GM18502 (cell line): ENCODE data around the gene SLC22A31.
"Not testable (repeated sequence)": the region's sequence is repeated elsewhere in the genome, so short reads cannot be mapped to it uniquely, and the experiment has no call there.

Experiments used
- ATAC-seq: cut with Tn5 transposase; IDR thresholded peaks from one replicate; pipeline ENCODE4 v1.9.1; 2021; ENCODE audit warnings: mild to moderate bottlenecking; ENCODE audit not compliant: unreplicated experiment, poor library complexity

Gene SLC22A31

DNA sequence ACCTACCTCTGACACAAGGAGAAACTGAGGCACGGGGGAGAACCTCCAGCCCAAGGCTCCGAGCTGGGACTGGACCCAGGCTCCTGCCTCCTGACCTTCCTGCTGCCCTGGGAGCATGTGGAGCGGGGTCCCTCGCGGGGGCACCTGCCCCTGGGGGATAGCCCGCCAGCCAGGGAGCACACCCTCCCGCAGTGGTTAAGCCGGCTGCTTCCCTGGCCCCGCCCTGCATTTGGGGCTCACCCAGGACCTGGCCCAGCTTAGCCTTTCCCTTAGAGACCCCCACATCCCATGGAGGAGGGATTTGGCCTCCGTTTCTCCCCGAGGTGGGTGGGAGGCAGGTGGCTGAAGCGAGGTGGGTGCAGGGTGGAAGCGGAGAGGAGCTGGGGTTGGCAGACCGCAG lies 30.6 kb downstream of the SLC22A31 start:
- ATAC-seq: no peak

DNA sequence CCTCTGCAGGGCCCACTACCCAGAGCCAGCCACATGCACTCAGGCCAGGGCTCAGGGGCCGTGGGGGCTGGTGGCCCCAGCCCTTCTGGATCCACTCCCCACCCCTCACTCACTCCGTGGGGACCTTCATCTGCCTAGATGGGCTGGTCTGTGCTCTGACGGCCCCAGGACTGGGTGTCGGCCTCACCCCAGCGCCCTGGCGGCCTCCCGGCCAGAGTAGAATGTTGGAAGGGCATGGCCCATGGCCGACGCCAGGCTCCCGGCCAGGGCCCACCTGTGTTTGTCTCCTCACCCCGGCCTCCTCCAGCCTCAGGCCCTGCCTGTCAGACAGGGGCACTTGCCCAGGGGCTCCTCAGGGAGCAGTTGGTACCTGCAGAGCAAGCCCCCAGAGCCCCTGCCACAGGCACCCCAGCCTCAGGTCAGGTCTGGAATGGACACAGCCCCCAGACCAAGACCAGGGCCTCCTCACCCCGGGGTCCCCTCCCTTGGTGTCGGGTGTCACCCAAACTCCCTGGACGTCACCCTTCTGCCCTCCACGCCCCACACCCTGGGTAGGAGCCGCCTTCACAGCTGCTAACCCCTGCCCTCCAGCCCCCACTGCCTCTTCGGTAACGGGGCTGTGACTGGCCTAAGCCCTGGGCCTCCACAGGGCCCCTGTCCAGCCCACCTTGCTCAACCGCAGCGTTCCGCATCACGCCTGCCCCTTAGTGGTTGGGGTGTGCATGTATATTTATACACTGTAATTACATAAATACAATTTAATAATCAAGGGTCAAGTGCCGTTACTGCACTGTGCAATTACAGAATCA lies 31.8 kb downstream of the SLC22A31 start:
- no peak for ATAC-seq

DNA sequence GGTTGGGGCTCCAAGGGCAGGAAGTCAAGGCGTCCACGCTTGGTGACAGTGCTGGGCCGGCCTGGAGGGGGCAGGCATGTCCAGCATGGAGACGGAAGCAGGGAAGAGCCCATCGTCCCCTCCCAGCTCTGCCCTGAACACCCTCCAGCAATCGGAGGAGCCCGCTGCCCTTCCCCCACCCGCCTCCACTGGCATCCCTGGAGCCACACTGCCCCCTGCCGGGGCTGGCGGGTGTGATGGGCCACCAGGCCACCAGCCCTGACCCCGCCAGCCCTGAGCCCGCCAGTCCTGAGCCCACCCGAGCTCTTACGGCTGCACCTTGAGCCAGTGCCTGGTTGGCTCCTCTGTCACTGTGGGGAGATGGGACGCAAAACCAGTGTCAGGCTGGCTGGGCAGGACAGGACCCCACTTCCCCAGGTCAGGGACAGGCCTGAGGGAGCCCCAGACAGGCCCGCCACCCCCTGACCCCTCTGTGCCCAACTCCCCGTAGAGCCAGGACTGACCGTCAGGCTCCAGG lies 32.9 kb downstream of the SLC22A31 start:
- no peak for ATAC-seq

DNA sequence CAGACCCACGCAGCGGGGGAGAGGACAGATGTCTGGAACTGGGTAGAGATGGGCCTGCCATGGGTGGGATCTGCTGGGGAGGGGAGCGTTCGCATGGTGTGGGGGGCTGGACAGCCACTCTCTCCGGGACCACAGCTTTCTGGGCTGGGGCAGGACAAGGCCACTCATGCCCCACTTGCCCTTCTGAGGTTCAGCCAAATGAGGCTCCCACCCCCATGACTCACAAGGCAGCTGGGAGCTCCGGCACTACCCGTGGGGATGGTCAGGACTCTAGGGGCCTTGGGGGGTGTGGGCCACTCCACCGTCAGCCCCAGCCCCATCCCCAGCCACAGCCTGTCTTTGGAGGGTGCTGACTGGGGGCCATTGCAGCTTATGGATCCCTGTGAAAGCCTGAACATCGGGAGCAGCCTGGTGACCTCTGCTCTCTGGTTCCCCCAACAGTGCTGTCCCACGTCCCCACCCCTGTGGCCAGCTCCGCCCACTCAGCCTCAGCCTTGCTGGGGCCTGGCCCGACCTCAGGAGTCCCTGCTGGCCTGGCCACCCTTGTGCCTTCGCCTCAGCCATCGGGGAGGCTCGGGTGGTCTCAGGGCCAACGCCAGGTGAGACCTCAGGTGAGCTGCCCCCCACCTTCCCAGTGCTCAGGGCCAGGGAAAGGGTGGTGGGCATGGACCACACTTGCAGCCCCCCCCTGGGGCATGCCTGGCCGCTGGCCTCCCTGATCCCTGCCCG lies 33.5 kb downstream of the SLC22A31 start:
- ATAC-seq: no peak

DNA sequence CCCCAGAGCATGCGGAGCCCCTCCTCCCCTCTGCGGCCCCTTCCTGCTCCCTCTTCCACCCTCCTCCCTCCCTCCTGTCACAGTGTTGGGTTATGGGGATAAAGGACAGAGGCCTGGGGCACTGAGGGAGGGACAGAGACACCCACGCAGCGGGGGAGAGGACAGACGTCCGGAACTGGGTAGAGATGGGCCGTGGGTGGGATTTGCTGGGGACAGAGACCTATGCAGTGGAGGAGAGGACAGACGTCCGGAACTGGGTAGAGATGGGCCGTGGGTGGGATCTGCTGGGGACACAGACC lies 34.7 kb downstream of the SLC22A31 start:
- not testable (repeated sequence) for ATAC-seq

DNA sequence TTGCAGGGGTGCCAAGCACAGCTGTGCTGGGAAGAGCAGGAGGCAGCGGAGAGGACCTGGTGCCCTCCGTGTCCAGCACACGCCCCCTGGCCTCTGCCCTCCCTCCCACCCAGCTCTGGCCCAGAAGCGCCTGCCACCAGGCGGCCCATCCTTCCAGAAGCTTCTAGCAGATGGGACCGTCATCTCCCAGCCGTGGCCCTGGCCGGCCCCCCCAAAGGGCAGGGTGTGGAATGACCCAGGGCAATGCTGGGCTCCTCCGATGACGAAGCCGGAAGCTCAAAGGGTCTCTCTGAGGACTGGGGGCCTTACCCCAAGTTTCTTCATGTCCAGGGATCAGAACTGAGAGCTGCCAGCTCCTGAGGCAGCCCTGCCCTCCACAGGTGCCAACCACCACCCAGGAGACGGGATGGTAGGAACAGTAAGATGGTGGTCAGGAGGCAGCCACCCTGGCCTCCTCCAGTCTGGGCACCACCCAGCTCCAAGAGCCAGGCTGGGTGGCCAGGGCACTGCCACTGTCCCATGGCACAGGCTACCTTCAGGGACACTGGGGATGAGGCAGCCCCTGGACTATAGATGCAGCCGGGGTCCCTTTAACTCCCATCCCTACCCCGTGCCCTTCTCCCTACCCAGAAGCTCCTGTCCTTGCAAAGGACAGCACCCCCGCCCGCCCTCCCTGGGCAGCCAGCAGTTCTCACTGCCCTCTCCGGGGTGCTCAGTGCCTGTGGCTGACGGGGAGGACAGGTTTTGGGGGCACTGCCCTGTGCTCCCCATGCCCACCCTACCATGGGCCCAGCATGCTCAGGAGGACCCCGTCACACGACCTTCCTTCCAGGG lies 35.3 kb downstream of the SLC22A31 start:
- no peak for ATAC-seq

DNA sequence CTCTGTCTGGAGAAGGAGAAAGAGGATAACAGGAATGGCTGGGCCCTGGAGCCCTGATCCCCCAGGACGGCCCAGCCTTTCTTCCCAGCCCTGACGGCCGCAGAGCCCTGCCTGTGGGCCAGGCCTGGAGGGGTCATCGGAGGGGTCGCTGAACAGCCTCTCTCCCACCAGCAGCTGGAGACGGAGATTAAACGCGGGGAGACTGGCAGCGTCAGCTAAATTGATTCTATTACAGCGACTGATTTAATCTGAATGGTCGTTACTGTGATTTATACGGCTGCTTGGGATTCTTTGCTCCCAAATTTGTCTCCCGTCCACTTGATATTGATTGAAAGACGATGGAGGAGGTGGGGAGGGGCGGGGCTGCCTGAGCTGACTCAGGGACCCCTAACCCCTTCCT lies 35.9 kb downstream of the SLC22A31 start:
- ATAC-seq: no peak

DNA sequence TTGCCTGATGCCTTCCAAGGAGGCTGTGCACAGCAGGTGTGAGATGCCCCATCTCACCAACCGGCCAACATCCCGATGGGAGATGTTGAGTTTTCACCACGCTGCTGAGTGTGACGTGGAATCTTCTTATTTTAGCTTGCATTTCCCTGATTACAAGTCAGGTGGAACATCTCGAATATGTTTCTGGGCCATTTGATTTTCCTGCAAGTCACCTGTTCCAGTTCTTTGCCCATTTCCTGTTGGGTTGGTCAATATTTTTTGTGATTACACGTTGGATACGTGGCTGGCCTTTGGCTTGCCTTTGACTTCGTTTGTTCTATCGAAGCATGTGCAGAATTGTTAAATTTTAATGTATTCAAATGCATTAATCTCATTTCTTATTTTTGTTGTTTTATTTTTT lies 37.0 kb downstream of the SLC22A31 start:
- no peak for ATAC-seq

DNA sequence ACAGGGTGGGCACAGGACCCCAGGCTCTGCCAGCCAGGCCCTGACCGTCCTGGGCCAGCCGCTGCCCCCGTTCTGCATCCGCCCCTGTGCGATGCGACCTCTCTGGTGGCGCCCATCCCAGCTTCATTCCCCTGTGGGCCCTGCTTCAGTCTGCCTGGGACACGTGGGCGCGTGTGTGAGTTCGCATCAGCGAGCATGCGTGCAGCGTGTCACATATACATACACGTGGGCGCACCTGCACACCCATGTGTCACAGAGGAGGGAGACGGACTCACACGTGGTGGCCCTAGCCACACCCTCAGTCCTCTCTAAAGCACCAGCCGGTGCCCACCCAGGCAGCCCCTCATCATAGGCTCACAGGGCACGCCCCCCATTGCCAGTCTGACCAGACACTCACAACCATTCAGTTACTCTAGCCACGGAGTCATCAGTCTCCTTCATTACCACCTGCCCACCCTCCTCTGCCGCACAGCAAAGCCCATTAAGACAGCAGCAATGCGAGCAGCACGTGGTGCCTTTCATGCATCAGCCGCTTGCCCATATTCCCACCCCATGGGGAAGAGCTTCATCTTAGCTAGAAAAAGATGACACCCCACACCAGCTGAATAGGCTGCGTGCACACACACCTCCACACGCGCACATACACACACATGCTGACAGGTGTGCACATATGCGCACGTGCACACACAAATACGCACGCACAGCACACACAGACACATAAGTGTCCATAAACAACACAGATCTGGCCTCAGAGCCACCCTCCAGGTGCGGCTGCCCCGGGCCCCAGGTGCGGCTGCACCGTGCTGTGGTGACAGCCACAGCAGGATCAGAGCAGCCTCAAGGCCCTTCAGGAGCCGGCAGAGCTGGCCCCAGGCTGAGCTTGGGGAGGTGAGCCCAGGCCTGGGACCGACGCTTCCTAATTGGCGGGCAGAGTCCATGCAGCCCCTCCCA lies 38.3 kb downstream of the SLC22A31 start:
- ATAC-seq: no peak

DNA sequence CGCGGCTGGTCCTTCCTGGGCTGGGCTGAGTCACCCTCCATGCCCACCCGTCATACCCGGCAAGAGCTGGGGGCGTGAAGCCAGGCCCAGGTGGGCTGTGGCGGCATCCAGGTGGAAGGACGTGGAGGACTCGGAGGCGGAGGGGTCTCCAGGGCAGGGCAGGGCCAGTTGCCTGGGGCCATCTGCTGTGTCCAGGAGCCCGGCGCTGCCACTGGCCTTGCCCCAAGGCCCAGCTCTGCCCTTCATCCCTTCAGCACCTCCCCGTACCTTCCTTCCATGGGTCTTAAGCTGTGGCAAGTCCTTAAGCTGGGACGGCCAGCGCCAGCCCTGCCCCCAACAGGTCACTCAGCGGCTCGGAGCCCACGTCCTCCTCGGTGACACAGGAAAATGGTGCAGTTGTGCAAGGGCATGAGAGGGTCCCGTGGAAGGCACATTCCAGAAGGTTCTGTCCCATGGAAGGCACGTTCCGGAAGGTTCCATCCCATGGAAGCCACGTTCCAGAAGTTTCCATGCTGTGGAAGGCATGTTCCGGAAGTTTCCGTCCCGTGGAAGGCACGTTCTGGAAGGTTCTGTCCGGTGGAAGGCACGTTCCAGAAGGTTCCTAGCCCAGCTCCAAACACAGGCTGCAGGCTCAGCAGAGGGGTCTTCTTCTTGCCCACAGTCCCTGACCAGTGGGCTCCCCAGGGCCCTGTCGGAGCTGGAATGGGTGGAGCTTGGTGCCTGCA lies 39.2 kb downstream of the SLC22A31 start:
- ATAC-seq: no peak

DNA sequence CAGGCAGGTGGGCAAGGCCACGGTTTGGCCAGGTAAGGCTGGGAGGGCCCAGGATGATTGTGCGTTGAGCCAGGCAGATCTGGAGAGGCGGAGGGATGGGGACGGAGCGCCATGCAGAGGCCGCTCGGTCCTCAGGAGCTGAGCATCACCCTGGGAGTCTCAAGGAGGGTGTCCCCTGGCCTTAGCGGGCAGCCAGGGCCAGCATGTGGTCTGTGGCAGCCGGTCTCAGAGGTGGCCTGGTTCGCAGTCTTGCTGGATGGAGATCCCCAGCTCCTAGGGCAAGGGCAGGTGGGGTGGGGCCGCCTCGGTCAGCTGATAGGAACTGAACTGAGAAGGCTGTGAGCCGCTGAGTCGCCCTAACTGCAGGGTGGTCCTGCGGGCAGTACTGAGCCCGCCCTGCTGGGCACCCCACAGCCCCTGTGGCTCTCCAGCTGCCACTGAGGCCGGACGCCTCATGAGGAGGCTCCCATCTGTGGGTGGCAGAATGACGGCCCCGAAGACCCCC lies 40.4 kb downstream of the SLC22A31 start:
- ATAC-seq: no peak

DNA sequence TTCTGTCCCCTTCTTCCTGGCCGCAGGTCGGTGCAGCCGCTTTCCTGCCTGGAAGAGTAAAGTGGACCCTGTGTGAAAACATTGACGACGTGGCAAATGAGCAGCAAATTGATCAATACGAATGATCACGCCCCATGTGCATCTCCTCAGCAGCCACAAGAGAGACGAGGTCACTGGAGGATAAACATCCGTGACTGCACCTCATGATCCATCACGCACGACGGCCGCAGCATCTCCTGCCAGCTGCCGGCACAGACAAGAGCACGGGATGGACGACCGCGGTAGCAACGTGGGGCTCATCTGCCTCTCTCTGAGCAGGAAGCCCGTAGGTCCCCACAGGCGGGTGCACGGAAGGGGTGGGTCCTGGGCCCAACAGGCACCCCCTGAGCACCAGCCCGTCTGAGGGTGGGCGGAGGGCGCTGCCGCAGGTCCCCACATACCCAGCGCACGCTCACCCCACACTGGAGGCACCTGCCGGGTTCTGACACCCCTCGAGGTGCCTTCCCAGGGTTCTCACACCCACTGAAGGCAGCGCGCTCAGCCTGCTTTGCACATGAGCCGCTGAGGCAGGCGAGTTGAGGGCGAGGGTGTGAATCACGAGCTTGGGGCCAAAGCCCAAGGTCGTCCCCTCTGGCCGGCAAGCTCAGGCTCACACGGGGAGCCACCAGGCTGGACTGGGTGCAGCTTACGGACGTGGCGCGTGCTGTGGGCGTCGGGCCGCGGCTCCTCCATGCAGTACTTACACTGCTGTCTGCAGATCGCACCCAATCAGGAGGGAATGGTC lies 41.1 kb downstream of the SLC22A31 start:
- no peak for ATAC-seq

DNA sequence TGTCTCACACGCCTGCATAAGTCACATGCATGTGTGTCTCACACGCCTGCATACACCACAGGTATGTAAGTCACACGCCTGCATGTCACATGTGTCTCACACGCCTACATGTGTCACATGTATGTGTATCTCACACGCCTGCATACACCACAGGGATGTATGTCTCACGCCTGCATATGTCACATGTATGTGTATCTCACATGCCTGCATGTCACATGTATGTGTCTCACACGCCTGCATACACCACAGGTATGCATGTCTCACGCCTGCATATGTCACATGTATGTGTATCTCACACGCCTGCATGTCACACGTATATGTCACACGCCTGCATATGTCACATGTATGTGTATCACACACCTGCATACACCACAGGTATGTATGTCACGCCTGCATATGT lies 42.6 kb downstream of the SLC22A31 start:
- ATAC-seq: no peak

DNA sequence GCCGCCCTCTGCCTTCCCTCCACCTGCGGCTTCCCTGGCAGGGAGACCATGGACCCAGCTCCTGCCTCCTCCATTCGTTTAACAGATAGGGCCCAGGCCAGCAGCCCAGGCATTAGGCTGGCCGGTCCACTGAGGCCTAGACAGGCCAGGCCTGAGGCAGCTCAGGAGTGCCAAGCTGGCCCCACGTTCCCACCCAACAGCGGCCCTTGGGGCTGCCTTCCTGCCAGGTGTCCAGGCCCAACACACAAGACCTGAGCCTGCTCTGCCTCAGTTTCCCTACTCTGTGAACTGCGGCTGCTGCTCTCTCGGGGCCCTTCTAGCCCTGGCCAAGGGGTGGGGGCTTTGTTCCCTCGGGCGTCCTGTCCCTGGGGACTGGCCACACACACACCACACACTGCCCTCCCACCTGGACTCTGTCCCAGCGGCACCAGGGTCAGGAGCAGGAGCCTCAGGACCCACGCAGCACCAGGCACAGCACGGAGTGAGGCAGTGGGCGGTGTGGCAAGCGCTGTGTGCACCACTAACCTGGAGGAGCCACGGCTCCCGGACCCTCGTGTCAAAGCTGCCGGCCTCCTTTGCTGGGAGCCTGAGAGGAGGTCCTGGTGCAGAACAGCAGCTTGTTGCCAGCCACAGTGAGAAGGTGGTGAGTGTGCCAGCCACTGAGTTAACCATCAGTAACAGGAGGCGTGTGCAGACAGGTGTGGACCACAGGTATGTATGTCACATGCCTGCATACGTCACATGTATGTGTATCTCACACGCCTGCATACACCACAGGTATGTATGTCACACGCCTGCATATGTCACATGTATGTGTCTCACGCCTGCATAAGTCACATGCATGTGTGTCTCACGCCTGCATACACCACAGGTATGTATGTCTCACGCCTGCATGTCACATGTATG lies 43.3 kb downstream of the SLC22A31 start:
- no peak for ATAC-seq

DNA sequence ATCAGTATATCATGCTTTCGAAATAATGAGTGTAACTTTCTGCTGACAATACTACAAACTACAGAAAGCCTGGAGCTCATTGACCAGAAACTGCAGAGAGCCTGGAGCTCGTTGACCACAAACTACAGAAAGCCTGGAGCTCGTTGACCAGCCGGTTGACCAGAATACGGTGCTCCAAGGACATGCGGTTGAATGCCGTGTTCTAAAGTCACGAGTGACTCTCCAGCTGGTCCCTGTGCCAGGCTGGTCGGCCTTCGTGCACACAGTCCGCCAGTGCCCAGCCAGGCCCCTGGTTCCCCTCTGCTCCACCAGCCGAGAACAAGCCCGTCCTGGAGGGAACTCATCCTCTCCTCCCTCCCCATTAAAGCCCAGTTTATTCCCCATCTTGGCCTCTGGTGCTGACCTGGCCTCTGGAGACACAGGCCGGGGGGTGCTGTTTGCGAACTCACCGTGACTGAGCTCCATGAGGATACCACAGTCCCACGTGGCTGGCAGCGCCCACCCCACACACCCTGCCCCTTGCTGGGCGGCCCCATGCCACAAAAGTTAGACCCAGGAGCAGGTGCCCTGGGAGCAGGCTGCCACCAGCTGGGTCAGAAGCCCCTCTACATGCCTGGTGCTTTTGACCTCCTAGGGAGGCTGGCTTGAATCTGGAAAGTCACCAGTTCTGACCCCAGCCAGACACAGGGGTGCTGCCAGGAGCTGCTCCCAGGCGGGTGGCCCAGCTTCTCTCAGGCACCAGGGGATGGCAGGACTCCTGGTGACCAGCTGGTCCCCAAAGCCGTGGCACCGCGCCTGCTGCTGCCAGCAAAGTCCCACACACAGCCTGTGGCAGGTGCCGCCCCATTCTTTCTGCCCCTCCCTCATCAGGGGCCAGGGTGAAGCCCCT lies 44.2 kb downstream of the SLC22A31 start:
- no peak for ATAC-seq

DNA sequence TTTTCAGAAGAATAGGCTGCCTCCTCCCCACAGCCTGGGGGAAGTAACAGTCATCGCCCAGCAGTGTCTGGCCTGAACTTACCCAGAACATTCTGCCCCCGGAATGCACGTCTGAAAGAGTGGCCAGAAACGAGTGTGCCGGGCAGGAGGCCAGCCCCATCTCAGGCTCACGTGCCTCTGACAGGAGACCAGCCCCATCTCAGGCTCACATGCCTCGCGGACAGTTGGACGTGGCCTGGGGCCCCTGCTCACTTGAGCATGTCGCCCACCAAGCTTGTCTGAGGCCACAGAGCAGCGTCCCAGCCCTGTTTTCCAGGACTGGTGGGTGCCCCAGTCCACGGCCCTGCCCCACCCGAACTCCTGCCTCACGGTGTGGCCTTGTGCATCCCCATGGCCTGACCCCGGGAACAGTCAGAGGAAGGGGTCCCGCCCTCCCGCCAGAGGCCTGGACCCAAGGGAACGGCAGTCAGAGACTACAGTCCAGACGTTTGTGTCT lies 45.1 kb downstream of the SLC22A31 start:
- no peak for ATAC-seq
